ENCODE results near the gene RAD51AP1.

RAD51AP1 gene

DNA sequence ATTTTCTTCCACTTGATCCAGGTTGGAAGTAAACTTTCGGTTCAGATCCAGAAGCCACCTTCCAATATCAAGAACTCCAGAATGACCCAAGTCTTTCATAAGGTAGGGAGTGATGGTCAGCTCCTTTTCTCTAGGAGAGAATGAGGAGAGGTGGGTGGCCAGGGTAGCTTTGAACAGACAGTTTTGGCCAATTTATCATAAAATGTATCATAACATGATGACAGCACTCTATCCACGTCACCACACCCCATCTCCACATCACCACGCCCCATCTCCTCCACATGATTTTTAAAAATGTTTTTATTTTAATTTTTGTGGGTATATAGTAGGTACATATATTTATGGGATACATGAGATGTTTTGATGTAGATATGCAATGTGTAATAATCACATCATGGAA is 50.2 kb downstream of the RAD51AP1 start:
- Mint-ChIP-seq H3K36me3 (ENCODE audit: low read depth) (no peaks in the 10 kb centered on the region), H3K27ac (no peak overlapping the region), H3K4me3 (no peak overlapping the region), H3K4me1 (peaks cover 16% of the 10 kb centered on the region), H3K27me3 (ENCODE audit: low read depth, poor library complexity) (peaks cover 14% of the 10 kb centered on the region), H3K9me3 (no peaks in the 10 kb centered on the region)
- no peak for DNase-seq
- TF ChIP-seq, protein P1, sequence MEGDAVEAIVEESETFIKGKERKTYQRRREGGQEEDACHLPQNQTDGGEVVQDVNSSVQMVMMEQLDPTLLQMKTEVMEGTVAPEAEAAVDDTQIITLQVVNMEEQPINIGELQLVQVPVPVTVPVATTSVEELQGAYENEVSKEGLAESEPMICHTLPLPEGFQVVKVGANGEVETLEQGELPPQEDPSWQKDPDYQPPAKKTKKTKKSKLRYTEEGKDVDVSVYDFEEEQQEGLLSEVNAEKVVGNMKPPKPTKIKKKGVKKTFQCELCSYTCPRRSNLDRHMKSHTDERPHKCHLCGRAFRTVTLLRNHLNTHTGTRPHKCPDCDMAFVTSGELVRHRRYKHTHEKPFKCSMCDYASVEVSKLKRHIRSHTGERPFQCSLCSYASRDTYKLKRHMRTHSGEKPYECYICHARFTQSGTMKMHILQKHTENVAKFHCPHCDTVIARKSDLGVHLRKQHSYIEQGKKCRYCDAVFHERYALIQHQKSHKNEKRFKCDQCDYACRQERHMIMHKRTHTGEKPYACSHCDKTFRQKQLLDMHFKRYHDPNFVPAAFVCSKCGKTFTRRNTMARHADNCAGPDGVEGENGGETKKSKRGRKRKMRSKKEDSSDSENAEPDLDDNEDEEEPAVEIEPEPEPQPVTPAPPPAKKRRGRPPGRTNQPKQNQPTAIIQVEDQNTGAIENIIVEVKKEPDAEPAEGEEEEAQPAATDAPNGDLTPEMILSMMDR (IDR thresholded peaks at IDR 0.05): no peak

DNA sequence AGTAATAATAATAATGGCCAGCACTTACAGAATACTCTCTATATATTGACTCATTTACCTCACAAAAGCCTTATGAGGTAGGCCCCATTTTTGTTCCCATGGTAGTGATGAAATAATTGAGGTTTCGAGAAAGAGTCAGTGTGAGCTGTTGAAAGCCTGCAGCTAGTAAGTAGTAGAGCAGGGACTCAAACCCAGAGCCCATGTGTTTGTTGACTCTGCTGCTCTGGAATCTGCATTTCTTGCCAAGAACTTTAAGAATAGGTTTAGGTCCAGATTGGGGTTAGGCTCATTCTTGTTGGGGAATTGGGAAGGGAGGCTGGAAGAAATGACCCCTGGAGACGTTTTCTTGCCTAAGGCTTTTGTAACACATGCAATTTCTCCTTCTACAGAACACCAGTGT is 51.3 kb downstream of the RAD51AP1 start:
- TF ChIP-seq, protein P1 (IDR thresholded peaks at IDR 0.05): no peak
- peaks cover 19% of the 10 kb centered on the region for H3K27me3 Mint-ChIP-seq (ENCODE audit: low read depth, poor library complexity)
- no peak overlapping the region for H3K4me3 Mint-ChIP-seq
- no peak for DNase-seq
- peaks cover 13% of the 10 kb centered on the region for H3K4me1 Mint-ChIP-seq
- H3K36me3 Mint-ChIP-seq (ENCODE audit: low read depth): no peaks in the 10 kb centered on the region
- H3K27ac Mint-ChIP-seq: no peak overlapping the region
- H3K9me3 Mint-ChIP-seq: no peaks in the 10 kb centered on the region

DNA sequence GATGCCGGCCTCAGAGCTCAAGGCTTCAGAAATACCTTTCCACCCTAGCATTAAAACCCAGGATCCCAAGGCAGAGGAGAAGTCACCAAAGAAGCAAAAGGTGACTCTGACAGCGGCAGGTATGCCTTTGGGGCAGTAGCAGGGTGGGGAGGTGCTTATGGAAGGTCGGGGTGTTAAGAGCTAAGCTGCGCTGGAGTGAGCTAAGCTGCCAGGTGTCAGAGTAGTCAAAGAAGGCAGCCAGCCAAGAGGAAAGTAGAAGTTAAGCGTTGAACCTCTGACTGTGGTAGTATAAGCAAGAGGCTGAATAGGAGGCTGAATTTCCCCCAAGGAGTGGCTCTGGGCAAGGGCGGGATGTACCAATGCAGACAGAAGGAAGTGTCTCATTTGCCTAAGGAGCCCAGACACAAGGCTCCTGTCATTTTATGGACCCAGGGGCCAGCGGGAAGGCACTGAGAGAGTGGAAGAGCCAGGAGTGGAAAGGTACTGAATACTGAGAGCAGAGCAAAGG is 52.5 kb downstream of the RAD51AP1 start:
- peaks cover 13% of the 10 kb centered on the region for H3K4me1 Mint-ChIP-seq

DNA sequence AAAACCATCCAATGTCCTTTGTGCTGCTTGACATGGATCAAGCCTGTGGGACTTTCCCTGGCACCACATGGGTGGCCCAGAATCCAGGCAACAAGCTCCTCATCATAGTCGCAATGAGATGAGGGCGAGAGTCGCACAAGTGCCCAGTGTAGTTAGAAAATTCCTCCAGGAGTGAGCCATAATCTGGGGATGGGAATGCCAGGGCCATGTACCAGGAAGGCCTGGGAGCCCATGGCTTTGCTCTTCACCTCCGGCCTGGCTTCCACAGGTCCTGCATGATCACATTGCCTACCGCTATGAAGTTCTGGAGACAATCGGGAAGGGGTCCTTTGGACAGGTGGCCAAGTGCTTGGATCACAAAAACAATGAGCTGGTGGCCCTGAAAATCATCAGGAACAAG is 57.2 kb downstream of the RAD51AP1 start:
- Mint-ChIP-seq H3K36me3 (ENCODE audit: low read depth) (no peaks in the 10 kb centered on the region), H3K27ac (no peak overlapping the region), H3K4me1 (peaks cover 3% of the 10 kb centered on the region), H3K27me3 (ENCODE audit: low read depth, poor library complexity) (peaks cover 33% of the 10 kb centered on the region), H3K9me3 (no peaks in the 10 kb centered on the region), H3K4me3 (no peak overlapping the region)
- TF ChIP-seq, protein P1 (IDR thresholded peaks at IDR 0.05): no peak
- DNase-seq: no peak

More for the DNA sequence above, 52.5 kb downstream of the RAD51AP1 start:
- TF ChIP-seq, protein P1 (IDR thresholded peaks at IDR 0.05): no peak
- Mint-ChIP-seq H3K27ac (peak overlapping the region; percentile 84), H3K9me3 (no peaks in the 10 kb centered on the region), H3K36me3 (ENCODE audit: low read depth) (no peaks in the 10 kb centered on the region), H3K4me3 (no peak overlapping the region), H3K27me3 (ENCODE audit: low read depth, poor library complexity) (peaks cover 20% of the 10 kb centered on the region)
- no peak for DNase-seq

DNA sequence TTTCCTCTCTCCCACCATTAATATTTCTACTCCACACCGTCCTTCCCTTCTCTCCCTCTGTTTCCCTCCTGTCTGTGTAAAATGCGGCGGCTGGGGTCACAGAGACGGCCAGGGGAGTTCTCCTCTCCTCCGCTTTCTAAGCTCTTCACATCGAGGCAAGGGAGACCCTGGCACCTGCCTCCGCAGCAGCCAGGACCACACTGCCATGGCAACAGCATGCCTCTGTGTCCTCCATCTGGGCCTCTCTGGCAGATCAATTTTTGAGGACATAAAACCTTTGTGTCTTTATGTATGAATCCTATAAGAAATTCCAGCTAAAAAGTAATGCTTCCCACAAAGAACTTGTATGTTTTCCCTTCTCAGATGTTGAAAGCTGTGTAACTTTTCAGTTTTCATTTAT is 64.7 kb downstream of the RAD51AP1 start:
- Mint-ChIP-seq H3K27ac (no peak overlapping the region), H3K27me3 (ENCODE audit: low read depth, poor library complexity) (peaks cover 51% of the 10 kb centered on the region), H3K36me3 (ENCODE audit: low read depth) (no peaks in the 10 kb centered on the region), H3K9me3 (no peaks in the 10 kb centered on the region), H3K4me3 (no peak overlapping the region), H3K4me1 (peaks cover 13% of the 10 kb centered on the region)
- TF ChIP-seq, protein P1 (IDR thresholded peaks at IDR 0.05): no peak
- DNase-seq: no peak

DNA sequence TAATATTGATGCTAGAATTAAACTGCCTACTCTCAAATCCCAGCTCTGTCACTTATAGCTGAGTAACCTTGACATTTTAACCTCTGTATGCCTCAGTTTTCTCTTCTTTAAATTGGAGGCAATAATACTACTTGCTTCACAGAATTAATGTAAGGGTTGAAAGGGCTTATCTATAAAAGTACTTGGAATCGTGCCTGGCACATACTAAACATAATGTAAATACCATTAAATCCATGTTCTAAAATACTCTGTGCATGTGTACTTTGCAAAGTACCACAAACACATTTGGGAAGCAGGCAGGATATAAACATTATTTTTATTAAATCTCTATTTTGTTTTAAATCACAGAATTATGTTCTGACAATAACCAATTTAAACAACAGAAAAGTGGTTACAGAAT is 65.3 kb downstream of the RAD51AP1 start:
- H3K4me3 Mint-ChIP-seq: no peak overlapping the region

More for the DNA sequence above, 65.3 kb downstream of the RAD51AP1 start:
- peaks cover 49% of the 10 kb centered on the region for H3K27me3 Mint-ChIP-seq (ENCODE audit: low read depth, poor library complexity)
- H3K27ac Mint-ChIP-seq: no peak overlapping the region
- no peak for DNase-seq
- H3K4me1 Mint-ChIP-seq: peaks cover 13% of the 10 kb centered on the region
- H3K36me3 Mint-ChIP-seq (ENCODE audit: low read depth): no peaks in the 10 kb centered on the region
- H3K9me3 Mint-ChIP-seq: no peaks in the 10 kb centered on the region
- TF ChIP-seq, protein P1 (IDR thresholded peaks at IDR 0.05): no peak

All from nephron progenitor cell (in vitro differentiated cells).